H9 (cell line): Measurements from ENCODE around the gene NKG7. TPM values are rescaled to one million over a fixed set of nuclear protein-coding genes. Genes with fewer than 3 reads are reported as not detected.

ENCODE experiments used
- DNase-seq: peaks from one replicate; pipeline ENCODE4 v3.0.0-alpha.2; 2017
- H2AFZ ChIP-seq: one replicate; pipeline ENCODE4 v1.6.1; 2013; ENCODE audit warnings: mild to moderate bottlenecking, low read length, control low read depth, moderate library complexity
- H2AK5ac ChIP-seq: 2 replicates; pipeline ENCODE4 v1.6.1; 2013; ENCODE audit warnings: low read length, control low read depth, mixed read lengths; ENCODE audit not compliant: insufficient read length
- H2BK120ac ChIP-seq: one replicate; pipeline ENCODE4 v1.6.1; 2013; ENCODE audit warnings: low read depth, mild to moderate bottlenecking, low read length, control low read depth, inconsistent platforms; ENCODE audit not compliant: poor library complexity, severe bottlenecking
- H2BK12ac ChIP-seq: 2 replicates; pipeline ENCODE4 v1.6.1; 2013; ENCODE audit warnings: low read length, control low read depth, mixed read lengths, low read depth; ENCODE audit not compliant: insufficient read length
- H2BK15ac ChIP-seq: 2 replicates; pipeline ENCODE4 v1.6.1; 2013; ENCODE audit warnings: low read depth, low read length, control low read depth
- H2BK20ac ChIP-seq: one replicate; pipeline ENCODE4 v1.6.1; 2013; ENCODE audit warnings: low read depth, mild to moderate bottlenecking, low read length, control low read depth, inconsistent platforms; ENCODE audit not compliant: poor library complexity, severe bottlenecking
- H2BK5ac ChIP-seq: 2 replicates; pipeline ENCODE4 v1.6.1; 2013; ENCODE audit warnings: low read length, control low read depth, mixed read lengths; ENCODE audit not compliant: insufficient read length
- H3K14ac ChIP-seq: 2 replicates; pipeline ENCODE4 v1.6.1; 2013; ENCODE audit warnings: low read length, control low read depth; ENCODE audit not compliant: insufficient read depth
- H3K18ac ChIP-seq: 2 replicates; pipeline ENCODE4 v1.6.1; 2013; ENCODE audit warnings: low read depth, mild to moderate bottlenecking, mixed read lengths, low read length, control low read depth; ENCODE audit not compliant: insufficient read length
- H3K23ac ChIP-seq: 2 replicates; pipeline ENCODE4 v1.6.1; 2013; ENCODE audit warnings: low read length, control low read depth, mixed read lengths, low read depth; ENCODE audit not compliant: insufficient read length
- H3K23me2 ChIP-seq: 2 replicates; pipeline ENCODE4 v1.6.1; 2013; ENCODE audit warnings: low read depth, mild to moderate bottlenecking, mixed read lengths, low read length, control low read depth; ENCODE audit not compliant: insufficient read length, poor library complexity, severe bottlenecking
- H3K27ac ChIP-seq: 2 replicates; pipeline ENCODE4 v1.5.1; 2013; ENCODE audit warnings: low read length, control low read depth, mixed read lengths, low read depth; ENCODE audit not compliant: insufficient read length
- H3K27me3 ChIP-seq: 2 replicates; pipeline ENCODE4 v1.6.1; 2013; ENCODE audit warnings: low read length, control low read depth, inconsistent platforms; ENCODE audit not compliant: insufficient read depth
- H3K4ac ChIP-seq: 2 replicates; pipeline ENCODE4 v1.6.1; 2013; ENCODE audit warnings: low read depth, mild to moderate bottlenecking, control low read depth, inconsistent platforms, low read length, moderate library complexity
- H3K4me1 ChIP-seq: 2 replicates; pipeline ENCODE4 v1.6.1; 2013; ENCODE audit warnings: low read length, control low read depth, inconsistent platforms; ENCODE audit not compliant: insufficient read depth
- H3K4me2 ChIP-seq: 2 replicates; pipeline ENCODE4 v1.6.1; 2013; ENCODE audit warnings: low read length, control low read depth, mixed read lengths; ENCODE audit not compliant: insufficient read length, insufficient read depth
- H3K56ac ChIP-seq: 2 replicates; pipeline ENCODE4 v1.6.1; 2013; ENCODE audit warnings: low read depth, mild to moderate bottlenecking, mixed read lengths, low read length, control low read depth; ENCODE audit not compliant: insufficient read length
- H3K79me1 ChIP-seq: 2 replicates; pipeline ENCODE4 v1.6.1; 2013; ENCODE audit warnings: low read depth, mild to moderate bottlenecking, moderate library complexity, low read length, control low read depth, inconsistent platforms; ENCODE audit not compliant: insufficient read depth, poor library complexity, severe bottlenecking
- H3K79me2 ChIP-seq: 2 replicates; pipeline ENCODE4 v1.6.1; 2013; ENCODE audit warnings: low read length, control low read depth, inconsistent platforms; ENCODE audit not compliant: insufficient read depth
- H3K9ac ChIP-seq: 2 replicates; pipeline ENCODE4 v1.6.1; 2013; ENCODE audit warnings: low read length, control low read depth, mixed read lengths; ENCODE audit not compliant: insufficient read length; ENCODE audit errors: extremely low read depth
- H3K9me3 ChIP-seq: one replicate; pipeline ENCODE4 v1.6.1; 2013; ENCODE audit warnings: low read depth, low read length, inconsistent platforms; ENCODE audit not compliant: control insufficient read depth
- H3T11ph ChIP-seq: one replicate; pipeline ENCODE4 v1.6.1; 2013; ENCODE audit warnings: mild to moderate bottlenecking, low read length, control low read depth, inconsistent platforms
- H4K20me1 ChIP-seq: one replicate; pipeline ENCODE4 v1.6.1; 2013; ENCODE audit not compliant: control insufficient read depth, insufficient read length, insufficient read depth
- H4K5ac ChIP-seq: 2 replicates; pipeline ENCODE4 v1.6.1; 2013; ENCODE audit warnings: low read depth, mild to moderate bottlenecking, mixed read lengths, low read length, control low read depth; ENCODE audit not compliant: insufficient read length
- H4K8ac ChIP-seq: replicated peaks from 2 replicates; pipeline ENCODE4 v1.6.1; 2013; ENCODE audit warnings: low read length, control low read depth, mixed read lengths, low read depth; ENCODE audit not compliant: insufficient read length
- H4K91ac ChIP-seq: 2 replicates; pipeline ENCODE4 v1.6.1; 2013; ENCODE audit warnings: low read depth, mild to moderate bottlenecking, moderate library complexity, mixed read lengths, low read length, control low read depth; ENCODE audit not compliant: insufficient read length
- H3K27ac Mint-ChIP-seq, 3 experiments: 2 replicates in 2 of 3; 3 replicates in 1 of 3; pipeline ENCODE4 v1.8.0; 2020 to 2021; ENCODE audit warnings: mixed read lengths in 3 of 3, mild to moderate bottlenecking in 1 of 3, moderate library complexity in 1 of 3
- H3K27me3 Mint-ChIP-seq: 2 replicates; pipeline ENCODE4 v1.8.0; 2021; ENCODE audit warnings: low read depth, mild to moderate bottlenecking, moderate library complexity, mixed read lengths
- H3K36me3 Mint-ChIP-seq, 3 experiments: 2 replicates in 2 of 3; 3 replicates in 1 of 3; pipeline ENCODE4 v1.8.0; 2020 to 2021; ENCODE audit warnings: low read depth in 3 of 3, mixed read lengths in 3 of 3; ENCODE audit not compliant: insufficient read depth in 1 of 3
- H3K4me1 Mint-ChIP-seq, 2 experiments: 2 replicates each; pipeline ENCODE4 v1.8.0; 2020; ENCODE audit warnings: mixed read lengths in 2 of 2
- H3K4me3 Mint-ChIP-seq, 2 experiments: 2 replicates in 1 of 2; 3 replicates in 1 of 2; pipeline ENCODE4 v1.8.0; 2020 to 2021; ENCODE audit warnings: mild to moderate bottlenecking in 2 of 2, mixed read lengths in 2 of 2, moderate library complexity in 1 of 2
- H3K9me3 Mint-ChIP-seq, 2 experiments: 2 replicates in 1 of 2; 3 replicates in 1 of 2; pipeline ENCODE4 v1.8.0; 2020; ENCODE audit warnings: mild to moderate bottlenecking in 2 of 2, mixed read lengths in 2 of 2, moderate library complexity in 1 of 2
- WGBS: extraction: QIAGEN DNeasy Blood & Tissue Kit; methylation state at CpG from one replicate; pipeline ENCODE4 v1.1.7; 2013; ENCODE audit warnings: missing lambda C conversion rate, low lambda C conversion rate, mixed read lengths; ENCODE audit not compliant: insufficient read length; ENCODE audit errors: extremely low coverage; 5-methylcytosine and 5-hydroxymethylcytosine counted together
- total RNA-seq: library from RNA; stranded (reverse); gene quantifications from 2 replicates; pipeline ENCODE4 v1.2.1, GENCODE V29; 2021
- TF ChIP-seq, protein P1 (sequence below): fragments of 200-600 bp; sonication (generic); conservative IDR thresholded peaks from 3 replicates; pipeline ENCODE4 v1.8.0; 2021; ENCODE audit warnings: antibody characterized with exemption, mild to moderate bottlenecking

NKG7 gene
- total RNA-seq, 1 experiment from 2014 or later, result not detected

DNA sequence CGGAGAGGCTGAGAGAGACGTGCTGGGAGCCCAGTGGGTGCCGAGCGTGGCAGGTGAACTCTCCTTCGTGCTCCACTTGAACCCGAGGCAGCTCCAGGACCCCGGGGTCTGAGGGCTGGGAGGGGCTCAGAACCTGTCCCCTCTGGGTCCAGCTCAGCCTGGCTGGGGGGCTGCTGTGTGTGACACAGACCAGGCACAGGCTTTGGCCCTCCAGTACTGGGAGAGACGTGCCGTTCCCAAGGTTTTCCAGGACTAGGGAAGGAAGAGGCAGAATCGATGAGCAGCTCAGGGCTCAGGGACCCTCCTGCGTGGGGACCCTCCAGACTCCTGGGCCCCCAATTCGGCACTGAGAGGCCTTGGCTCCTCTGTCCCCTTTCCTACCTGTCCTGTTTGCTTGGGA lies 42.7 kb upstream of the NKG7 start:
- H4K91ac ChIP-seq, result no peak overlapping the region
- H3K4me3 Mint-ChIP-seq, result no peak overlapping the region
- no CpG with 5 or more reads among the region's 12 CpGs for WGBS

More for the DNA sequence above, 42.7 kb upstream of the NKG7 start:
- Histone ChIP-seq H4K5ac (no peak overlapping the region), H2AK5ac (no peak overlapping the region), H2BK15ac (no peak overlapping the region), H3T11ph (no peak overlapping the region), H3K9me3 (no peaks in the 10 kb centered on the region), H2BK120ac (no peak overlapping the region), H2BK5ac (no peak overlapping the region), H3K18ac (no peak overlapping the region), H3K4ac (no peak overlapping the region), H3K79me2 (no peaks in the 10 kb centered on the region), H3K4me1 (no peaks in the 10 kb centered on the region; the same call in 1 of the 2 replicates), H4K8ac (no peak overlapping the region), H3K14ac (no peak overlapping the region), H3K23ac (no peak overlapping the region), H3K9ac (no peak overlapping the region), H2BK12ac (no peak overlapping the region), H3K27me3 (no peaks in the 10 kb centered on the region), H2AFZ (no peak overlapping the region), H3K79me1 (no peaks in the 10 kb centered on the region), H3K23me2 (no peaks in the 10 kb centered on the region), H3K27ac (no peak overlapping the region), H4K20me1 (no peaks in the 10 kb centered on the region), H3K56ac (no peak overlapping the region), H2BK20ac (no peak overlapping the region), H3K4me2 (no peak overlapping the region)
- TF ChIP-seq, protein P1, sequence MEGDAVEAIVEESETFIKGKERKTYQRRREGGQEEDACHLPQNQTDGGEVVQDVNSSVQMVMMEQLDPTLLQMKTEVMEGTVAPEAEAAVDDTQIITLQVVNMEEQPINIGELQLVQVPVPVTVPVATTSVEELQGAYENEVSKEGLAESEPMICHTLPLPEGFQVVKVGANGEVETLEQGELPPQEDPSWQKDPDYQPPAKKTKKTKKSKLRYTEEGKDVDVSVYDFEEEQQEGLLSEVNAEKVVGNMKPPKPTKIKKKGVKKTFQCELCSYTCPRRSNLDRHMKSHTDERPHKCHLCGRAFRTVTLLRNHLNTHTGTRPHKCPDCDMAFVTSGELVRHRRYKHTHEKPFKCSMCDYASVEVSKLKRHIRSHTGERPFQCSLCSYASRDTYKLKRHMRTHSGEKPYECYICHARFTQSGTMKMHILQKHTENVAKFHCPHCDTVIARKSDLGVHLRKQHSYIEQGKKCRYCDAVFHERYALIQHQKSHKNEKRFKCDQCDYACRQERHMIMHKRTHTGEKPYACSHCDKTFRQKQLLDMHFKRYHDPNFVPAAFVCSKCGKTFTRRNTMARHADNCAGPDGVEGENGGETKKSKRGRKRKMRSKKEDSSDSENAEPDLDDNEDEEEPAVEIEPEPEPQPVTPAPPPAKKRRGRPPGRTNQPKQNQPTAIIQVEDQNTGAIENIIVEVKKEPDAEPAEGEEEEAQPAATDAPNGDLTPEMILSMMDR, result no peak
- Mint-ChIP-seq H3K27ac (no peak overlapping the region), H3K27me3 (peaks cover 6% of the 10 kb centered on the region), H3K4me1 (peaks cover 16 to 19% of the 10 kb centered on the region in 2 experiments), H3K9me3 (no peaks in the 10 kb centered on the region), H3K36me3 (peaks cover 0 to 23% (median 5%) of the 10 kb centered on the region in 3 experiments; a peak in 3 of 7 replicates)
- DNase-seq, result no peak
